ENCODE data around the gene TLK2. TPM values are rescaled to one million over a fixed set of nuclear protein-coding genes. Genes with fewer than 3 reads are reported as not detected.

Gene TLK2
- polyA plus RNA-seq, 1 donor from 2014 or later, result 63.9 TPM

DNA sequence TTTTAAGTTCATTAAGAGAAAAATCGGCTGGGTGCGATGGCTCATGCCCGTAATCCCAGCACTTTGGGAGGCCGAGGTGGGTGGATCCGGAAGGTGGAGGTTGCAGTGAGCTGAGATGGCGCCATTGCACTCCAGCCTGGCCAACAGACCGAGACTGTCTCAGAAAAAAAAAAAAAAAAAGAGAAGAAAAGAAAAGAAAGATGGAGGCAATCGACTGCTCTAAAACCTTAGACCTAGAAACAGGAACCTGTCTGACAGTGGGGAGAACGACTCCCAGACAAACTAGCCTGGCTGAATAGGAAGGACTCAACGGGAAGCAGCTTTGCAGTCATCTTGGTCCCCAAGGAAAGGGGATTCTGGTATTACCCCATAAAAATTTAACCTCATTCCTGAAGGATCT lies 162.5 kb downstream of the TLK2 start:
- no peak overlapping the region for H3K4me2 ChIP-seq (ENCODE audit: low read length)
- H3K79me2 ChIP-seq (replicated peaks; ENCODE audit: insufficient read depth, low read length), result no peaks in the 10 kb centered on the region
- H4K20me1 ChIP-seq (ENCODE audit: insufficient read depth), result no peaks in the 10 kb centered on the region

DNA sequence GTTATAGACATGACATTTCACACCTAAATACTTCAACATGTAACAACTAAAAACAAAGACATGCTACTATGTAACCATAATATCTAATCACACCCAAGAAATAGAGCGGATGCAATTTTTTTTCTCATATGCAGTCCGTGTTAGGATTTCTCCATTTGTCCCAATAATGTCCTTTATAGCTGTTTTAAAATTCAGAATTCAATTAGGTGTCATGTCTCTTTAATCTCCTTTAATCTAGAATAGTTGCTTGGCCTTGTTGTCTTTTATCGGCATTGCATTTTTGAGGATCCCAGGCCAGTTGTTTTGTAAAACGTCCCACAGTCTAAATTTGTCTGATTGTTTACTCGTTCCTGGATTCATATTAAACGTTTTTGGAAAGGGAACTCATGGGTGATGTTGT lies 163.3 kb downstream of the TLK2 start:
- H3K79me2 ChIP-seq (replicated peaks; ENCODE audit: insufficient read depth, low read length), result no peaks in the 10 kb centered on the region
- H3K9me2 ChIP-seq (ENCODE audit: insufficient read depth, low read length), result no peaks in the 10 kb centered on the region
- no peak overlapping the region for H3K4me2 ChIP-seq (ENCODE audit: low read length)
- H3K27ac ChIP-seq (ENCODE audit: low read length), result no peak overlapping the region
- H3K9me3 ChIP-seq (ENCODE audit: low read length), result no peaks in the 10 kb centered on the region
- H3K4me3 ChIP-seq (ENCODE audit: low read length), result no peak overlapping the region
- H3K36me3 ChIP-seq (ENCODE audit: insufficient read depth, low read length), result no peaks in the 10 kb centered on the region
- H3F3A ChIP-seq (ENCODE audit: insufficient read depth, low read length, poor library complexity, severe bottlenecking), result no peaks in the 10 kb centered on the region
- no peak overlapping the region for H3K9ac ChIP-seq (ENCODE audit: low read length)
- H3K27me3 ChIP-seq (ENCODE audit: insufficient read depth, low read depth, low read length), result no peaks in the 10 kb centered on the region
- no peaks in the 10 kb centered on the region for H4K20me1 ChIP-seq (ENCODE audit: insufficient read depth)
- H2AFZ ChIP-seq (ENCODE audit: low read depth, low read length), result no peak overlapping the region
- TF ChIP-seq, protein P1, sequence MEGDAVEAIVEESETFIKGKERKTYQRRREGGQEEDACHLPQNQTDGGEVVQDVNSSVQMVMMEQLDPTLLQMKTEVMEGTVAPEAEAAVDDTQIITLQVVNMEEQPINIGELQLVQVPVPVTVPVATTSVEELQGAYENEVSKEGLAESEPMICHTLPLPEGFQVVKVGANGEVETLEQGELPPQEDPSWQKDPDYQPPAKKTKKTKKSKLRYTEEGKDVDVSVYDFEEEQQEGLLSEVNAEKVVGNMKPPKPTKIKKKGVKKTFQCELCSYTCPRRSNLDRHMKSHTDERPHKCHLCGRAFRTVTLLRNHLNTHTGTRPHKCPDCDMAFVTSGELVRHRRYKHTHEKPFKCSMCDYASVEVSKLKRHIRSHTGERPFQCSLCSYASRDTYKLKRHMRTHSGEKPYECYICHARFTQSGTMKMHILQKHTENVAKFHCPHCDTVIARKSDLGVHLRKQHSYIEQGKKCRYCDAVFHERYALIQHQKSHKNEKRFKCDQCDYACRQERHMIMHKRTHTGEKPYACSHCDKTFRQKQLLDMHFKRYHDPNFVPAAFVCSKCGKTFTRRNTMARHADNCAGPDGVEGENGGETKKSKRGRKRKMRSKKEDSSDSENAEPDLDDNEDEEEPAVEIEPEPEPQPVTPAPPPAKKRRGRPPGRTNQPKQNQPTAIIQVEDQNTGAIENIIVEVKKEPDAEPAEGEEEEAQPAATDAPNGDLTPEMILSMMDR (IDR thresholded peaks at IDR 0.05; ENCODE audit: poor library complexity, severe bottlenecking), result no peak
- TF ChIP-seq MXI1 (conservative IDR thresholded peaks at IDR 0.05; ENCODE audit: poor library complexity, severe bottlenecking), result no peak
- TF ChIP-seq EZH2 (IDR thresholded peaks at IDR 0.05; ENCODE audit: borderline replicate concordance, insufficient read depth, low read length, poor library complexity, severe bottlenecking), result no peak
- TF ChIP-seq, protein P2, sequence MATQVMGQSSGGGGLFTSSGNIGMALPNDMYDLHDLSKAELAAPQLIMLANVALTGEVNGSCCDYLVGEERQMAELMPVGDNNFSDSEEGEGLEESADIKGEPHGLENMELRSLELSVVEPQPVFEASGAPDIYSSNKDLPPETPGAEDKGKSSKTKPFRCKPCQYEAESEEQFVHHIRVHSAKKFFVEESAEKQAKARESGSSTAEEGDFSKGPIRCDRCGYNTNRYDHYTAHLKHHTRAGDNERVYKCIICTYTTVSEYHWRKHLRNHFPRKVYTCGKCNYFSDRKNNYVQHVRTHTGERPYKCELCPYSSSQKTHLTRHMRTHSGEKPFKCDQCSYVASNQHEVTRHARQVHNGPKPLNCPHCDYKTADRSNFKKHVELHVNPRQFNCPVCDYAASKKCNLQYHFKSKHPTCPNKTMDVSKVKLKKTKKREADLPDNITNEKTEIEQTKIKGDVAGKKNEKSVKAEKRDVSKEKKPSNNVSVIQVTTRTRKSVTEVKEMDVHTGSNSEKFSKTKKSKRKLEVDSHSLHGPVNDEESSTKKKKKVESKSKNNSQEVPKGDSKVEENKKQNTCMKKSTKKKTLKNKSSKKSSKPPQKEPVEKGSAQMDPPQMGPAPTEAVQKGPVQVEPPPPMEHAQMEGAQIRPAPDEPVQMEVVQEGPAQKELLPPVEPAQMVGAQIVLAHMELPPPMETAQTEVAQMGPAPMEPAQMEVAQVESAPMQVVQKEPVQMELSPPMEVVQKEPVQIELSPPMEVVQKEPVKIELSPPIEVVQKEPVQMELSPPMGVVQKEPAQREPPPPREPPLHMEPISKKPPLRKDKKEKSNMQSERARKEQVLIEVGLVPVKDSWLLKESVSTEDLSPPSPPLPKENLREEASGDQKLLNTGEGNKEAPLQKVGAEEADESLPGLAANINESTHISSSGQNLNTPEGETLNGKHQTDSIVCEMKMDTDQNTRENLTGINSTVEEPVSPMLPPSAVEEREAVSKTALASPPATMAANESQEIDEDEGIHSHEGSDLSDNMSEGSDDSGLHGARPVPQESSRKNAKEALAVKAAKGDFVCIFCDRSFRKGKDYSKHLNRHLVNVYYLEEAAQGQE (IDR thresholded peaks at IDR 0.05; ENCODE audit: borderline replicate concordance), result no peak
- TF ChIP-seq POLR2AphosphoS5 (IDR thresholded peaks at IDR 0.05), result no peak
- TF ChIP-seq TAF1 (IDR thresholded peaks at IDR 0.05; ENCODE audit: low read depth), result no peak
- TF ChIP-seq RAD21 (conservative IDR thresholded peaks at IDR 0.05), result no peak
- no peak for TF ChIP-seq EP300 (conservative IDR thresholded peaks at IDR 0.05; ENCODE audit: poor library complexity, severe bottlenecking)
- no peak for TF ChIP-seq SMC3 (conservative IDR thresholded peaks at IDR 0.05; ENCODE audit: poor library complexity)

More for the DNA sequence above, 162.5 kb downstream of the TLK2 start:
- TF ChIP-seq, protein P2 (IDR thresholded peaks at IDR 0.05; ENCODE audit: borderline replicate concordance), result no peak
- TF ChIP-seq MXI1 (conservative IDR thresholded peaks at IDR 0.05; ENCODE audit: poor library complexity, severe bottlenecking), result no peak
- Histone ChIP-seq H3K4me3 (ENCODE audit: low read length) (no peak overlapping the region), H3K9ac (ENCODE audit: low read length) (no peak overlapping the region), H3K27ac (ENCODE audit: low read length) (no peak overlapping the region), H3K36me3 (ENCODE audit: insufficient read depth, low read length) (no peaks in the 10 kb centered on the region), H3K27me3 (ENCODE audit: insufficient read depth, low read depth, low read length) (no peaks in the 10 kb centered on the region), H3K9me3 (ENCODE audit: low read length) (no peaks in the 10 kb centered on the region), H3K9me2 (ENCODE audit: insufficient read depth, low read length) (no peaks in the 10 kb centered on the region), H2AFZ (ENCODE audit: low read depth, low read length) (no peak overlapping the region), H3F3A (ENCODE audit: insufficient read depth, low read length, poor library complexity, severe bottlenecking) (no peaks in the 10 kb centered on the region)

Data from neural cell (in vitro differentiated cells).